GM23248 (cell line): ENCODE data around the gene TXNRD1. TPM values are rescaled to one million over a fixed set of nuclear protein-coding genes. Genes with fewer than 3 reads are reported as not detected.
"Not testable (repeated sequence)": the region's sequence is repeated elsewhere in the genome, so short reads cannot be mapped to it uniquely, and the experiment has no call there.

ENCODE experiments used
- DNase-seq: peaks from one replicate; pipeline ENCODE4 v3.0.0-alpha.2; 2015
- H2AFZ ChIP-seq: fragments of 200-600 bp; sonication (generic); 2 replicates; pipeline ENCODE4 v1.6.1; 2016; ENCODE audit warnings: antibody characterized with exemption
- H3F3A ChIP-seq: fragments of 200-600 bp; sonication (generic); 2 replicates; pipeline ENCODE4 v1.6.1; 2016; ENCODE audit warnings: mild to moderate bottlenecking, antibody characterized with exemption, mixed run types; ENCODE audit not compliant: insufficient read depth
- H3K27ac ChIP-seq: fragments of 200-600 bp; sonication (generic); 2 replicates; pipeline ENCODE4 v1.5.1; 2016; ENCODE audit warnings: mild to moderate bottlenecking
- H3K27me3 ChIP-seq: fragments of 200-600 bp; sonication (generic); replicated peaks from 2 replicates; pipeline ENCODE4 v1.6.1; 2016; ENCODE audit warnings: mild to moderate bottlenecking; ENCODE audit not compliant: insufficient read depth
- H3K36me3 ChIP-seq: fragments of 200-600 bp; sonication (generic); 2 replicates; pipeline ENCODE4 v1.6.1; 2016; ENCODE audit warnings: low read depth, mild to moderate bottlenecking
- H3K4me1 ChIP-seq: fragments of 200-600 bp; sonication (generic); 2 replicates; pipeline ENCODE4 v1.6.1; 2016; ENCODE audit warnings: mild to moderate bottlenecking; ENCODE audit not compliant: insufficient read depth
- H3K4me2 ChIP-seq: fragments of 200-600 bp; sonication (generic); one replicate; pipeline ENCODE4 v1.6.1; 2016; ENCODE audit warnings: mild to moderate bottlenecking; ENCODE audit not compliant: unreplicated experiment
- H3K4me3 ChIP-seq: fragments of 200-600 bp; sonication (generic); 2 replicates; pipeline ENCODE4 v1.5.1; 2016; ENCODE audit warnings: mild to moderate bottlenecking
- H3K79me2 ChIP-seq: fragments of 200-600 bp; sonication (generic); 2 replicates; pipeline ENCODE4 v1.6.1; 2016; ENCODE audit warnings: mild to moderate bottlenecking; ENCODE audit not compliant: insufficient read depth
- H3K9ac ChIP-seq: fragments of 200-600 bp; sonication (generic); 2 replicates; pipeline ENCODE4 v1.6.1; 2016; ENCODE audit warnings: mild to moderate bottlenecking
- H3K9me2 ChIP-seq: fragments of 200-600 bp; sonication (generic); 2 replicates; pipeline ENCODE4 v1.6.1; 2016; ENCODE audit warnings: mixed run types, mild to moderate bottlenecking, moderate library complexity; ENCODE audit not compliant: insufficient read depth
- H3K9me3 ChIP-seq: fragments of 200-600 bp; sonication (generic); one replicate; pipeline ENCODE4 v1.6.1; 2017; ENCODE audit warnings: low read depth
- H4K20me1 ChIP-seq: fragments of 200-600 bp; sonication (generic); 2 replicates; pipeline ENCODE4 v1.6.0; 2016; ENCODE audit not compliant: insufficient read depth
- EZH2 ChIP-seq: fragments of 200-600 bp; sonication (generic); IDR thresholded peaks from 2 replicates; pipeline ENCODE4 v1.6.1; 2018; ENCODE audit warnings: antibody characterized with exemption, mild to moderate bottlenecking; ENCODE audit not compliant: insufficient read depth, poor library complexity, severe bottlenecking
- EZH2phosphoT487 ChIP-seq: fragments of 200-600 bp; sonication (generic); IDR thresholded peaks from 2 replicates; pipeline ENCODE4 v1.6.1; 2018; ENCODE audit warnings: antibody characterized with exemption, moderate library complexity, mild to moderate bottlenecking, low read depth; ENCODE audit not compliant: insufficient read depth
- WGBS, 2 experiments: methylation state at CpG; one replicate each; pipeline ENCODE4 v1.1.6; 2015 to 2017; ENCODE audit warnings: low lambda C conversion rate in 2 of 2, low coverage in 1 of 2; ENCODE audit errors: missing lambda C conversion rate in 2 of 2; 5-methylcytosine and 5-hydroxymethylcytosine counted together
- in situ Hi-C: fragments of 300-500 bp; cut with MboI; formaldehyde crosslinking; loops from 2 replicates; pipeline ENCODE4 v1.15.0; 2020
- polyA plus RNA-seq: library from polyadenylated mRNA; unstranded; fragments of >200 nt; fragmentation: Nextera tagmentation; extraction: Ambion mirVana; gene quantifications from 2 replicates; pipeline ENCODE4 v1.2.1, GENCODE V29; 2016
- total RNA-seq: library from RNA; depleted of rRNA; stranded (reverse); fragments of >200 nt; shearing (Covaris generic); gene quantifications from 2 replicates; pipeline ENCODE4 v1.2.3, GENCODE V29; 2014

TXNRD1 gene
- total and polyA plus RNA-seq, 2 experiments from 2014 or later: 255 to 477 TPM

- H3K36me3 ChIP-seq: peaks cover 90% of the 10 kb centered on the region
- H3K4me1 ChIP-seq: no peaks in the 10 kb centered on the region
- H4K20me1 ChIP-seq: peaks cover 5% of the 10 kb centered on the region
- H3K9me2 ChIP-seq: no peaks in the 10 kb centered on the region
- no peak overlapping the region for H3K27ac ChIP-seq
- H3K9ac ChIP-seq: no peak overlapping the region
- H3K27me3 ChIP-seq: no peaks in the 10 kb centered on the region
- H3F3A ChIP-seq: peaks cover 83% of the 10 kb centered on the region
- H3K9me3 ChIP-seq: no peaks in the 10 kb centered on the region
- WGBS, 2 experiments: 94 to 100% methylated on average over 1 of the region's 1 CpG
- in situ Hi-C loops: no loop called here
- no peak overlapping the region for H3K4me3 ChIP-seq
- no peak overlapping the region for H2AFZ ChIP-seq
- H3K4me2 ChIP-seq: no peak overlapping the region
- peaks cover 88% of the 10 kb centered on the region for H3K79me2 ChIP-seq
- TF ChIP-seq EZH2 (no peak), EZH2phosphoT487 (no peak)
- DNase-seq: no peak
These were observed 108.3 kb downstream of the TXNRD1 start for GRCh38 chr12:104323899-104324298.

GRCh38 chr12:104328278-104328677, 112.7 kb downstream of the TXNRD1 start:
- Histone ChIP-seq H3K79me2 (peaks cover 73% of the 10 kb centered on the region), H3K36me3 (peaks cover 88% of the 10 kb centered on the region), H3F3A (peaks cover 86% of the 10 kb centered on the region)
- H3K4me2 ChIP-seq, H3K4me1 ChIP-seq, H3K4me3 ChIP-seq, H3K9ac ChIP-seq, H3K9me3 ChIP-seq, in situ Hi-C loops, H3K27ac ChIP-seq, H4K20me1 ChIP-seq, DNase-seq, H3K27me3 ChIP-seq, H3K9me2 ChIP-seq, H2AFZ ChIP-seq: not testable (repeated sequence)
- 92 to 93% methylated on average over 6 of the region's 6 CpGs for WGBS, 2 experiments

- WGBS, 2 experiments: 65 to 82% methylated on average over 1 of the region's 1 CpG
- no peaks in the 10 kb centered on the region for H3K27me3 ChIP-seq
These were observed 113.2 kb downstream of the TXNRD1 start for GRCh38 chr12:104328790-104329189.

GRCh38 chr12:104329707-104330532, 114.3 kb downstream of the TXNRD1 start:
- H3K4me3 ChIP-seq: no peak overlapping the region
- TF ChIP-seq EZH2 (no peak), EZH2phosphoT487 (no peak)
- H3K4me2 ChIP-seq: no peak overlapping the region
- H3K79me2 ChIP-seq: peaks cover 71% of the 10 kb centered on the region
- no peak overlapping the region for H2AFZ ChIP-seq
- H3K36me3 ChIP-seq: peaks cover 90% of the 10 kb centered on the region
- H3K9me2 ChIP-seq: no peaks in the 10 kb centered on the region
- H3K9ac ChIP-seq: no peak overlapping the region
- H4K20me1 ChIP-seq: no peaks in the 10 kb centered on the region
- no peaks in the 10 kb centered on the region for H3K4me1 ChIP-seq
- H3K27me3 ChIP-seq: no peaks in the 10 kb centered on the region
- WGBS, 2 experiments: 98 to 100% methylated on average over 5 of the region's 5 CpGs
- H3K27ac ChIP-seq: 0 out of 2 replicates have a peak overlapping the region, but pooled peaks have one; percentile 1
- no peak for DNase-seq
- no peaks in the 10 kb centered on the region for H3K9me3 ChIP-seq
- H3F3A ChIP-seq: peaks cover 92% of the 10 kb centered on the region
- in situ Hi-C loops: no loop called here

More at GRCh38 chr12:104328790-104329189, 113.2 kb downstream of the TXNRD1 start:
- no peak for TF ChIP-seq EZH2phosphoT487
- no peak for TF ChIP-seq EZH2
- Histone ChIP-seq H3F3A (peaks cover 90% of the 10 kb centered on the region), H3K4me3 (no peak overlapping the region), H3K4me2 (no peak overlapping the region), H3K79me2 (peaks cover 77% of the 10 kb centered on the region), H4K20me1 (no peaks in the 10 kb centered on the region), H3K9me3 (no peaks in the 10 kb centered on the region), H2AFZ (no peak overlapping the region), H3K9ac (no peak overlapping the region), H3K4me1 (no peaks in the 10 kb centered on the region), H3K9me2 (no peaks in the 10 kb centered on the region), H3K27ac (0 out of 2 replicates have a peak overlapping the region, but pooled peaks have one; percentile 4), H3K36me3 (peaks cover 90% of the 10 kb centered on the region)
- in situ Hi-C loops: no loop called here
- no peak for DNase-seq
